Melanocyte of skin (primary cell): ENCODE measurements around the gene WNT5B. TPM values are rescaled to one million over a fixed set of nuclear protein-coding genes. Genes with fewer than 3 reads are reported as not detected.

ENCODE experiments used
- small RNA-seq, 2 donors: library from RNA; depleted of rRNA; stranded (forward); fragments of <200 nt; gene quantifications; one replicate each; pipeline ENCODE3, GENCODE V24; 2012
- total RNA-seq, 2 donors: library from RNA; depleted of rRNA; stranded (reverse); fragments of >200 nt; gene quantifications; 2 replicates each; pipeline ENCODE4 v1.2.3, GENCODE V29; 2012

Gene WNT5B
- total RNA-seq: 1 to 10 TPM in 1 of 2 donors, under 1 TPM in 1; 0.33 to 1.4 TPM

DNA sequence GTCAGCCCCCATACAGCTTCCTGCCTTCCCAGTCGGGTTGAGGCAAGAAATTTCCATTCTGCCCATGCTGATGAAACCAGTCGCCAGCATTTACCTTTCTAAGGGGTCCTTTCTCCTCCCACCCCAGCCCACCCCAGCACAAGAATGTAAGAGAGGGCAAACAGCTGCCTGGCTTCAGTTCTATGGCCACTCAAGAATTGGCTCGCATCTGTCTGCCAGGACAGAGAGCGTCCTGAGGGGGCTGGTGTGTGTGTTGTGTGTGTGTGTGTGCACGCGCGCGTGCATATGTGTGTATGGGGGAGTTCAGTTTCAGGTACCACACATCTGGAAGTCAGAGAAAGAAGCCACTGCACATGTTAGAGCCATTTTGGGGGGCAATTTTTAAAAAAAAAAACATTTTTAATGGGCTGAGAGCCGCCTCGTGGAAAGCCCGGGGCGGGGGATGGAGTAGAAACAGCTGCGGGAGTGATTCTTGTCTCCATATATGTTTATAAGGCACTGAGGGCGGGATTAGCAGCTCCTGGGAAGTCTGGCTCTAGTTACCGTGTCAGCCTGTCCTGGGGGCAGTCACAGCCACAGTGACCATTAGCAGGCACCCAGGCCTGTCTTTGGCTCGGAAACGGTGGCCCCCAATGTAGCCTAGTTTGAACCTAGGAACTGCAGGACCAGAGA, at the start of gene WNT5B:
Gene WNT5B (plus strand): TSS at position 566 of the 672 bp plus-strand sequence. CDS start 2,124 bp downstream, outside the sequence.

DNA sequence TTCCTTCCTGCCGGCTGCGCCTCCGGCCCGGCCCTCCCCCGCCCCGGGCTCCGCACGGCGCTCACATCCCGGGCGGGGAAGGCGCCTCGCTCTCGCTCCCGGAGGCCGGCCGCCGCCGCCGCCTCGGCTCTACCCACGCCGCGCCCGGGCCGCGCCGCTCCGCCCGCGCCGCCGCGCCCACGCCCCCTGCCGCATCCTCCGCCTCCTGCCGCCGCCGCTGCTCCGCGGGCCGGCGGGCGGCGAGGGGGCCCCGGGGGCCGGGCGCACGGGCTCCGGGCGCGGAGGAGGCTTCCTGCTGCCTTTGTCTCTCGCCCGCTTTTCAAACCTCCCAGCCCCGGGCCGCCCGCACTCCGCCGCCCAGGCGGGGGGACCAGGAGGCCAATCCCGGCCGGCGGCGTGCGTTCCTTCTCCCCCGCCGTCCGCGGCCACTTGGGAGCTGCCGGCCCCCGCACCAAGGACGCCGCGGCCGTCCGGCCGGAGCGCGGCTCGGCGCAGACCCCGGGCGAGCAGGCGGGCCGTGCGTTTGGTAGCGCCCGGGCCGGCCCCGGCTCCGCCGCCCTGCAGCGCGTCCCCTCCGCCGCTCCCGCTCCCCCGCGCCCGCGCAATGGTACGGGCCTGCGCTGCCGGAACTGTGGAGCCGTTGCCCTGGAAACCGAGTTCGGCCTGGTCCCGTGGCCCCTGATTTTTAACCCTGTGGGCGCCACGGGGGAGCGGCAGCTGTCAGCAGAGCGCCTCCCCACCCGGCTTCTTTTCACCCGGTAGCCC, 34.6 kb upstream of the WNT5B start, which contains the start of gene FBXL14:
Gene FBXL14 (minus strand): TSS at position 321 of the 765 bp plus-strand sequence. CDS start 515 bp downstream, outside the sequence.

DNA sequence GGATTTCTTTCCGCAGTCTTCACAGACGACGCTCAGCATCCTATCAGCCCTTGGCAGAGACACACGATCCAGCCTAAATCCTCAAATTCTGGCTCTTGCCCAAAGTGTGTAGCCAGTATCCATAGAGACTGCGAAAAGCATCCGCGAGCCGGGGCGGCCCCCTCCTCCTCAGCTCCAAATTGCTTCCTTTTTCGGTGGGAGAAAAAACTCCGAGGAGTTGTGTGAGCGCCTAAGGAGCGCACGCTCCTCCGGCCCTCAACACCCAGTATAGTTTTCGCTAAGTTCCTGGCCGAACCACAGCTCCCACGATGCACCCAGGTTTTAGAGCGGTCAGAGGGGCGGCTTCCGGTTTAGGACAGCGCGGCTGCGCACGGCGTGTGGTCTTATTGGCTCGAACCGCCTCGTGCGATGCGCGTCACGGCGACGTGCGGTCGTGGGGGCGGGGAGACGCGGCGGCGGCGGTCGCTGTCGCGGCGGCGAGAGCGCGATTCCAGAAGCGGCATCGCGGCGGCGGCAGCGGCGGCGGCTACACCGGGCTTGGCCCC, 61.6 kb downstream of the WNT5B start, which contains the start of gene ADIPOR2:
Gene ADIPOR2 (plus strand): TSS at position 493 of the 545 bp plus-strand sequence. CDS start 63,274 bp downstream, outside the sequence.

Small RNA genes lying within 50 kb of the gene (small RNA-seq; reads per million reads assigned to genes)
- gene MIR3649: 0 reads per million in 2 donors

Other genes with a start within 250 kb of the WNT5B start
- gene FBXL14, start 34.6 kb upstream of the WNT5B start, total RNA-seq: 10 to 100 TPM; 15.5 to 16.0 TPM
- gene ADIPOR2, start 61.8 kb downstream of the WNT5B start, total RNA-seq: 10 to 100 TPM; 42.3 to 58.9 TPM
- not detected for gene LRTM2, start 191.3 kb downstream of the WNT5B start, total RNA-seq